K562 (cell line): ENCODE data around the gene NCKAP1. TPM values are rescaled to one million over a fixed set of nuclear protein-coding genes. Genes with fewer than 3 reads are reported as not detected.

Experiments
- BCOR ChIP-seq: fragments of 450-650 bp; IDR thresholded peaks from 2 replicates; pipeline ENCODE4 v1.6.1; 2016
- CBFA2T3 ChIP-seq: fragments of 450-650 bp; IDR thresholded peaks from 2 replicates; pipeline ENCODE4 v1.6.1; 2017
- CBX3 ChIP-seq, 2 experiments: IDR thresholded peaks; 1 replicate in 1 of 2; 2 replicates in 1 of 2; pipeline ENCODE4 v1.6.1; 2012; ENCODE audit warnings: inconsistent platforms in 2 of 2, low read length in 2 of 2, borderline replicate concordance in 1 of 2, control low read depth in 1 of 2
- CC2D1A ChIP-seq: fragments of 450-650 bp; IDR thresholded peaks from 2 replicates; pipeline ENCODE4 v1.6.1; 2017; ENCODE audit warnings: mild to moderate bottlenecking
- CEBPG ChIP-seq, 3 experiments: fragments of 200-800 bp in 1 of 3; sonication (Bioruptor generic) in 1 of 3; sonication (generic) in 1 of 3; formaldehyde crosslinking in 1 of 3; IDR thresholded peaks in 2 of 3; conservative IDR thresholded peaks in 1 of 3; 2 replicates each; pipeline versions ENCODE4 v1.6.1 to v1.8.0; 2016 to 2022; ENCODE audit warnings: missing compliant biosample characterization in 2 of 3, missing genetic modification characterization in 2 of 3, mild to moderate bottlenecking in 1 of 3, missing genetic modification reagents in 1 of 3
- CREB1 ChIP-seq, 2 experiments: sonication (generic) in 1 of 2; formaldehyde crosslinking in 1 of 2; IDR thresholded peaks; 2 replicates each; pipeline versions ENCODE4 v1.6.1 to v1.8.0; 2012 to 2022; ENCODE audit warnings: inconsistent platforms in 1 of 2, mild to moderate bottlenecking in 1 of 2, missing genetic modification reagents in 1 of 2, moderate library complexity in 1 of 2
- DACH1 ChIP-seq: fragments of 450-650 bp; IDR thresholded peaks from 2 replicates; pipeline ENCODE4 v1.6.1; 2018; ENCODE audit not compliant: partially characterized antibody
- DPF2 ChIP-seq: fragments of 450-650 bp; IDR thresholded peaks from 2 replicates; pipeline ENCODE4 v1.6.1; 2016
- FOXA3 ChIP-seq, 2 experiments: fragments of 450-650 bp in 1 of 2; sonication (generic) in 1 of 2; formaldehyde crosslinking; IDR thresholded peaks in 1 of 2; conservative IDR thresholded peaks in 1 of 2; 2 replicates each; pipeline versions ENCODE4 v1.4.0 to v1.8.0; 2020 to 2022; ENCODE audit warnings: mild to moderate bottlenecking in 2 of 2, missing genetic modification reagents in 1 of 2
- GTF2F1 ChIP-seq: IDR thresholded peaks from 2 replicates; pipeline ENCODE4 v1.6.1; 2011; ENCODE audit warnings: low read depth, low read length, improper control_type of control experiment
- MAFF ChIP-seq: IDR thresholded peaks from 2 replicates; pipeline ENCODE4 v1.6.1; 2012; ENCODE audit warnings: low read length, improper control_type of control experiment
- MAFG ChIP-seq: fragments of 450-650 bp; conservative IDR thresholded peaks from 2 replicates; pipeline ENCODE4 v1.6.1; 2016; ENCODE audit warnings: missing genetic modification characterization, missing compliant biosample characterization
- MTA2 ChIP-seq: fragments of 450-650 bp; IDR thresholded peaks from 2 replicates; pipeline ENCODE4 v1.6.1; 2016; ENCODE audit warnings: low read depth
- MTA3 ChIP-seq: fragments of 450-650 bp; formaldehyde crosslinking; IDR thresholded peaks from 2 replicates; pipeline ENCODE4 v1.6.1; 2017; ENCODE audit warnings: mild to moderate bottlenecking, borderline replicate concordance
- SP1 ChIP-seq: sonication (generic); formaldehyde crosslinking; IDR thresholded peaks from 2 replicates; pipeline ENCODE4 v1.8.1; 2022; ENCODE audit warnings: mild to moderate bottlenecking, missing genetic modification reagents
- TCF3 ChIP-seq: sonication (generic); formaldehyde crosslinking; IDR thresholded peaks from 2 replicates; pipeline ENCODE4 v1.4.0; 2020; ENCODE audit warnings: mild to moderate bottlenecking, missing genetic modification reagents
- TEAD1 ChIP-seq, 2 experiments: fragments of 450-650 bp in 1 of 2; sonication (generic) in 1 of 2; formaldehyde crosslinking; IDR thresholded peaks; 2 replicates each; pipeline versions ENCODE4 v1.4.0 to v1.8.0; 2020 to 2022; ENCODE audit warnings: mild to moderate bottlenecking in 2 of 2, missing genetic modification reagents in 1 of 2
- ZBTB1 ChIP-seq: sonication (generic); formaldehyde crosslinking; IDR thresholded peaks from 2 replicates; pipeline ENCODE4 v1.8.1; 2023; ENCODE audit warnings: missing genetic modification reagents, low read depth, mild to moderate bottlenecking, borderline replicate concordance
- ZNF212 ChIP-seq: fragments of 450-650 bp; formaldehyde crosslinking; IDR thresholded peaks from 2 replicates; pipeline ENCODE4 v1.4.0; 2020; ENCODE audit warnings: mild to moderate bottlenecking
- polyA plus RNA-seq, 8 experiments: library from polyadenylated mRNA; depleted of rRNA in 4 of 8; stranded (reverse) in 5 of 8; unstranded in 3 of 8; fragments of >200 nt; fragmentation: Nextera tagmentation in 2 of 8; fragmentation: Illumina TruSeq in 1 of 8; extraction: Ambion mirVana in 2 of 8; extraction: Trizol in 1 of 8; gene quantifications; 2 replicates each; pipeline versions ENCODE4 v1.2.1 to v1.2.3, GENCODE V29; 2011 to 2014; ENCODE audit warnings: inconsistent platforms in 1 of 8, missing spikeins in 1 of 8
- total RNA-seq, 7 experiments: library from RNA; depleted of rRNA in 6 of 7; stranded (reverse); fragments of >200 nt in 6 of 7; fragmentation: Illumina TruSeq in 2 of 7; extraction: Trizol in 2 of 7; gene quantifications; 2 replicates each; pipeline versions ENCODE4 v1.2.1 to v1.2.3, GENCODE V29; 2011 to 2021; ENCODE audit warnings: low replicate concordance in 1 of 7
- TF ChIP-seq, protein P1 (sequence below): fragments of 200-800 bp; sonication (Bioruptor generic); IDR thresholded peaks from 2 replicates; pipeline ENCODE4 v1.6.1; 2017; ENCODE audit warnings: missing genetic modification characterization, missing compliant biosample characterization
- TF ChIP-seq, protein P2 (sequence below): IDR thresholded peaks from 2 replicates; pipeline ENCODE4 v1.6.1; 2012; ENCODE audit warnings: low read depth, low read length, improper control_type of control experiment, borderline replicate concordance
- TF ChIP-seq, protein P3 (sequence below), 2 experiments: fragments of 450-650 bp; IDR thresholded peaks; 2 replicates each; pipeline ENCODE4 v1.6.1; 2016

Gene NCKAP1
- total and polyA plus RNA-seq, 9 of the 15 experiments (the other 6 are each of a cell fraction or from before 2014, with no cell fraction given): 34.0 to 153 (median 88.7) TPM

DNA sequence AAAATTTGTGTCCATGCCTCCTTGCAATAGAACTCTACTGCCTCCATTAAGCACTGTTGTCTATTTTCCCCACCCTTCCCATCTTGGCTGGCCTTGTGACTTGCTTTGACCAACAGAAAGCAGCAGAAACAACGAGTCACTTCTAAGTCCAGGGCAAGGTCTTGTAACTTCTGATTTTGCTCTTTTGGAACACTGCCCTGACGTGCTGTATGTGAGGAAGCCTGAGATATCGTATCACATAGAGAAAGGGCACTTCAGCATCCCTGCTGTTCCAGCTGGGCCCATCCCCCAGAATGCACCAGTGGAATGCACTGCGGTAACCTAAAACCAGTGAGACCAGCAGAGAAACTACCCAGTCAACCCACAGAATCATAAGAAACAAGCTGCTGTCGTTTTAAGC, 28.1 kb downstream of the NCKAP1 start (continued):
- TF ChIP-seq, protein P1, sequence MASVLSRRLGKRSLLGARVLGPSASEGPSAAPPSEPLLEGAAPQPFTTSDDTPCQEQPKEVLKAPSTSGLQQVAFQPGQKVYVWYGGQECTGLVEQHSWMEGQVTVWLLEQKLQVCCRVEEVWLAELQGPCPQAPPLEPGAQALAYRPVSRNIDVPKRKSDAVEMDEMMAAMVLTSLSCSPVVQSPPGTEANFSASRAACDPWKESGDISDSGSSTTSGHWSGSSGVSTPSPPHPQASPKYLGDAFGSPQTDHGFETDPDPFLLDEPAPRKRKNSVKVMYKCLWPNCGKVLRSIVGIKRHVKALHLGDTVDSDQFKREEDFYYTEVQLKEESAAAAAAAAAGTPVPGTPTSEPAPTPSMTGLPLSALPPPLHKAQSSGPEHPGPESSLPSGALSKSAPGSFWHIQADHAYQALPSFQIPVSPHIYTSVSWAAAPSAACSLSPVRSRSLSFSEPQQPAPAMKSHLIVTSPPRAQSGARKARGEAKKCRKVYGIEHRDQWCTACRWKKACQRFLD (CRISPR knock-in tag): peak; percentile 75; the same call in 1 of the 2 replicates
- peak; percentile 84 for TF ChIP-seq TCF3 (CRISPR knock-in tag)
- peak; percentile 53; the same call in 1 of the 2 replicates for TF ChIP-seq BCOR
- peak; percentile 26; the same call in 1 of the 2 replicates for TF ChIP-seq CEBPG (CRISPR knock-in tag; IDR thresholded peaks at IDR 0.05)
- no peak for TF ChIP-seq CEBPG (tag; conservative IDR thresholded peaks at IDR 0.05 in 1 of 2, IDR thresholded peaks at IDR 0.05 in 1 of 2)
- TF ChIP-seq MAFF: 0 out of 2 replicates have a peak, but pooled peaks have one; percentile 4
- TF ChIP-seq GTF2F1: no peak
- TF ChIP-seq TEAD1 (CRISPR knock-in tag; IDR thresholded peaks at IDR 0.05): peak; percentile 32 to 95; a peak in 2 of 4 replicates
- TF ChIP-seq DACH1: peak; percentile 83
- peak in 1 of 2 experiments; percentile 96; a peak in 2 of 3 replicates for TF ChIP-seq CBX3 (IDR thresholded peaks at IDR 0.05; ENCODE audit: borderline replicate concordance in 1 of 2, low read length in 2 of 2)
- peak; percentile 82 for TF ChIP-seq DPF2
- peak; percentile 64 for TF ChIP-seq MTA2
- 0 out of 2 replicates have a peak, but pooled peaks have one; percentile 68 for TF ChIP-seq MTA3
- 0 out of 2 replicates have a peak, but pooled peaks have one; percentile 23 for TF ChIP-seq MAFG (tag)
- TF ChIP-seq FOXA3 (CRISPR knock-in tag; conservative IDR thresholded peaks at IDR 0.05 in 1 of 2, IDR thresholded peaks at IDR 0.05 in 1 of 2): no peak
- peak; percentile 88; the same call in 1 of the 2 replicates for TF ChIP-seq CC2D1A
- TF ChIP-seq, protein P2, sequence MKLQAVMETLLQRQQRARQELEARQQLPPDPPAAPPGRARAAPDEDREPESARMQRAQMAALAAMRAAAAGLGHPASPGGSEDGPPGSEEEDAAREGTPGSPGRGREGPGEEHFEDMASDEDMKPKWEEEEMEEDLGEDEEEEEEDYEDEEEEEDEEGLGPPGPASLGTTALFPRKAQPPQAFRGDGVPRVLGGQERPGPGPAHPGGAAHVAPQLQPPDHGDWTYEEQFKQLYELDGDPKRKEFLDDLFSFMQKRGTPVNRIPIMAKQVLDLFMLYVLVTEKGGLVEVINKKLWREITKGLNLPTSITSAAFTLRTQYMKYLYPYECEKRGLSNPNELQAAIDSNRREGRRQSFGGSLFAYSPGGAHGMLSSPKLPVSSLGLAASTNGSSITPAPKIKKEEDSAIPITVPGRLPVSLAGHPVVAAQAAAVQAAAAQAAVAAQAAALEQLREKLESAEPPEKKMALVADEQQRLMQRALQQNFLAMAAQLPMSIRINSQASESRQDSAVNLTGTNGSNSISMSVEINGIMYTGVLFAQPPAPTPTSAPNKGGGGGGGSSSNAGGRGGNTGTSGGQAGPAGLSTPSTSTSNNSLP: 0 out of 2 replicates have a peak, but pooled peaks have one; percentile 42
- TF ChIP-seq ZBTB1: peak; percentile 65; the same call in 1 of the 2 replicates
- no peak for TF ChIP-seq ZNF212
- peak; percentile 96 for TF ChIP-seq CBFA2T3
- TF ChIP-seq, protein P3, sequence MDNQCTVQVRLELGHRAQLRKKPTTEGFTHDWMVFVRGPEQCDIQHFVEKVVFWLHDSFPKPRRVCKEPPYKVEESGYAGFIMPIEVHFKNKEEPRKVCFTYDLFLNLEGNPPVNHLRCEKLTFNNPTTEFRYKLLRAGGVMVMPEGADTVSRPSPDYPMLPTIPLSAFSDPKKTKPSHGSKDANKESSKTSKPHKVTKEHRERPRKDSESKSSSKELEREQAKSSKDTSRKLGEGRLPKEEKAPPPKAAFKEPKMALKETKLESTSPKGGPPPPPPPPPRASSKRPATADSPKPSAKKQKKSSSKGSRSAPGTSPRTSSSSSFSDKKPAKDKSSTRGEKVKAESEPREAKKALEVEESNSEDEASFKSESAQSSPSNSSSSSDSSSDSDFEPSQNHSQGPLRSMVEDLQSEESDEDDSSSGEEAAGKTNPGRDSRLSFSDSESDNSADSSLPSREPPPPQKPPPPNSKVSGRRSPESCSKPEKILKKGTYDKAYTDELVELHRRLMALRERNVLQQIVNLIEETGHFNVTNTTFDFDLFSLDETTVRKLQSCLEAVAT (IDR thresholded peaks at IDR 0.05): peak; percentile 31 to 74; a peak in 1 of 4 replicates
- TF ChIP-seq CREB1 (IDR thresholded peaks at IDR 0.05): peak; percentile 69; the same call in 1 of the 2 replicates
- peak; percentile 50; the same call in 1 of the 2 replicates for TF ChIP-seq CREB1 (CRISPR knock-in tag; IDR thresholded peaks at IDR 0.05)
- no peak for TF ChIP-seq SP1 (CRISPR knock-in tag)
